ENCODE results near the gene STPG1.

The STPG1 gene

DNA sequence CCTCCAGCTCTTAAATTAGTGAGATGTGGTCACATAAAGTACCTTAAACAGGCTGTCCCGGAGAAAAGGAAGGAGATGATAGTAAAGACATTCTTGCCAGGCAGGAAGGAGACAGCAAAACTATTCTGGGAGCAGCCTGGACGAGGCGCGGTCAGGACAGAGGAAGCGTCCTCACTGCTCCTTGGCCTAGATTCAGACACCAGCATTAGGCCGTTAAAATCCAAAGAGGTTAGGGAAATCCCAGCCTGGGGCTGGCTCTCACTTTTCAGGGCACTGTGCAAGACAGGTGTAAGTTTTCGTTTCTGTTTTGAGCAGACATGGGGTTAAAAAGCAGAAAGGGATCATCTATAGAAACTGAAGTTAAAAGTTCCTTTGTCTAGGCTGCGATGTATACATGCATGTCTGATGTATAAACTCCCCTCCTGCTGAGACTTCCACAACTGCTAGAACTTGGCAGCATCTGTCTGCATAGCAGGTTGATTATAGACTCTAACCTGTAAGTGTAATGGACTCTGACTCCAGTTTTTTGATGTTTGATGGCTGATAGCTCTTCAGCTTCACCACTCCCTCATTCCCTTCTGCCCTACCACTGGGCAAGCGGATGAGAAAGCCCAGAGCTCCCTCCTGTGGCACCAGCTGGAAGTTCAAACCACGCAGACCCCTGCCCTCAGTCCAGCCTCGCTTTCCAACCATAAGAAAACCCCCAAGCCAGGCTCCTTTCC, 21.5 kb downstream of the STPG1 start:
- peak; percentile 54 for DNase-seq

DNA sequence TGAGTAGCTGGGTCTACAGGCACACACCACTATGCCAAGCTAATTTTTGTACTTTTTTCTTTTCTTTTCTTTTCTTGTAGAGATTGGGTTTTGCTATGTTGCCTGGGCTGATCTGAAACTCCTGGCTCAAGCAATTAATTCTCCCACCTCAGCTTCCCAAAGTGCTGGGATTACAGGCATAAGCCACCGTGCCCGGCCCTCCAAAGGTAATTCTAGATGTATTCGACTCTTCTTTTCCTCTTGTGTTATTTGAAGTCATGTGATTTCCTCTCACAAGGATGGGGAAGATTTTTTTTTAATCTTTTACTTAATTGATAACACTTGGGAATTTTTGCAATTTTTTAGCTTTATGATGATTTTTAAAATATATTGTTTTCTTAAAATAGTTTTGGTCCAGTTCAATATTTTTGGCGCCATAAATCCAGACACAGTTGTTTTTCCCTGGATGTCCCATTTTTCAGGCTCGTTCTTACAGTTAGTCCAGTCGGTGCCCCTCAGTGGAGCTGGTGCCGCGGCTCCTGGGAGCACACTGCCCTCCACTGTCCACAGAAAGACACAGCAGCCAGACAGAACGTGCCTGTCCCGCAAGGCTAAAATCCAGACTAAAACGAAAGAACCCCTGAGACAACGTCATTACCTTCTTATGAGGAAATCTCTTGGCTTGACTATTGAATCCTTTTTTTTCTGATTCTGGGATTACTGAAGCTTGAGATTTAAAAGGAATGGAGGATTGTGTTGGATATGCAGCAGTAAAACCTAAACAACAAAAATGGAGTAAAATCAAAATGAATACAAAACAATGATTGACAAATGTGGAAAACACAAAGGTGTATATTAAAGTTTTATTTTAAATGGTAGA, 22.4 kb downstream of the STPG1 start:
- DNase-seq: peak; percentile 72

GRCh38 chr1:24389231-24389678, 24.3 kb downstream of the STPG1 start:
- DNase-seq: no peak

DNA sequence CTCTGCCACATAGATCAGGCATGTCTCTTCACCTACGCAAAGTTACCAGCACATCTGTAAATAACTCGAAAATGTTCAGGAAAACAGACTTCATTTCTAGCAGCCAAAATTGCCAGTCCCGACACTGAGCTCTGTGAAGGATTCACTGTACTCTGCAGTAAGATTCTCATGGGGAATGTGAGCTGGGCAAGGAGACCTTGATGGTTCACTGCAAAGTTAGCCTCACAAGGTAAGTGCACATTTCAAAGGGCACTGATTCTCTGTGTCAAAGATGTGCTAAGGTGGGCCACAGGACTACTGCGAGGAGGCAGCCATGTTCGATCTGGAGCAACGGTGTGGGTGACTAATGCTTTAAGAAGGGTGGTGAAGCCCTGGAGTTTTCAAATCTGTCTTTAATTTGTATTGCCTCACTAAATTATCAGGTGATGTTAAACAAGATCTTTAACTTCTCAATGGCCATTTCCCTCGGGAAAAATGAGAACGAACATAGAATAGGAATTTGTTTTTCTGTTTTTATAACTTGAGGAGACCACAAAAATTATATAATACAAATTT, 25.2 kb downstream of the STPG1 start:
- DNase-seq: no peak

GRCh38 chr1:24387636-24388175, 25.9 kb downstream of the STPG1 start:
- DNase-seq: no peak

DNA sequence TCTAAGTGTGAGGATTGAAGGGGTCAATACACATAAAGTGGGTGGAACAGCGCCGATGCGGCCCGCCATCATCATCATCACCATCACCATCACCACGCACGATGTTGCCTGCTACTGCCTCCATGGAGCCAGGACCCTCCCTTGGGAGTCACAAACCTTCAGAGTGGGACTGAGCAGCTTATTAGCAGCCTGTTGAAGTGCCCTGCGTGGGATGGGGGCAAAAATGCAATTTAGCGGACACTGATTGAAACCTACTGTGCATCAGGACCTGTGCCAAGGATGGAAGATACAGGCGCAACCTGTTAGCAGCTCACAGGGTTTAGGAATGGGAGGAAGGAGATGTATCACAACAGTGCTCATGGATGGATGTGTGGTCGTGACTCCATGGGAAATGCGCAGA, 26.7 kb downstream of the STPG1 start:
- no peak for DNase-seq

DNA sequence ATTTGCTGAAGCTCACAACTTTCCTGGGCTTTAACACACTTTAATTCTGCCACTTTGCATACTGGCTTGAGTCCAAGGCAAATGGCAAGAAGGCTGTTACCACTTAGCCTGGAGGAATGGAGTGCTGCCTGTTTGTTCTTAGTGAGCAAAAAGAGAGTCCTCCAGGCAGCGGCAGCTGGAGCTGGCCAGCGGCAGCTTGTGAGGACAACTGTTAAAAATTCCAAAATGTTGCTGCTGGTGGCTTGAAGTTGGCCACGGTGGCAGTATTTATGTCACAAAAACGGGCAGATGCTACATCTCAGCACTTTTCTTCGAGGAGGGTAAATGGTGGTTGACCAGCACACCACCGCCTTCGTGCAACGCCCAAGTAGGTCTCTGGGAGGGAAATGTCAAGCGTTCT, 27.3 kb downstream of the STPG1 start:
- no peak for DNase-seq

- DNase-seq: peak; percentile 52
Measured at GRCh38 chr1:24385160-24385940, 28.2 kb downstream of the STPG1 start.

GRCh38 chr1:24384251-24385090, 29.1 kb downstream of the STPG1 start:
- DNase-seq: peak; percentile 22

DNA sequence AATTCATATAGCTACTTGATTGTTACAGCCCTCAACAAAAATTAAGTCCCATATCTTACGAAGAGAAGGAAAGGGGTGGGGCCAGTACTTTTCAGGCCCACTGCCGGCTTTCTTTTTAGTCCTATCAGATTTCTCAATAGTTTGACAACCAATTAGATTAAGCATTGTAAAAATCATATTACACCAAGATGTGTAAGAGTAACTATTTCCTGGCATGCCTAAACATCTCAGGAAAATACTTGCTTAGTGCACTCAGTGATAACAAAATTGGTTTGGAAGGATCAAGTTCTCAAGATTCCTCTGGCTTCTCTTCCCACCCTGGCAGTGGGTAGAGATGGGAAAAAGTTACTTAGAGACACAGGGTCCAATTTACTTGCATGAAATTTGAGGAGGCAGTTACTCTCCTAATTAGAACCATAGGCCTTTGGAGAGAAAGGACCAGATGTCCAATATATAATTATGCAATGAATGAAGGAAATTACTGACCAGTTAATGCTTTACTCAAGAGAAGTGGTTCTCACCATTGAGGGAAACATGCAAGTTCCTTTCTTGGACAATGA, 30.1 kb downstream of the STPG1 start:
- no peak for DNase-seq

DNA sequence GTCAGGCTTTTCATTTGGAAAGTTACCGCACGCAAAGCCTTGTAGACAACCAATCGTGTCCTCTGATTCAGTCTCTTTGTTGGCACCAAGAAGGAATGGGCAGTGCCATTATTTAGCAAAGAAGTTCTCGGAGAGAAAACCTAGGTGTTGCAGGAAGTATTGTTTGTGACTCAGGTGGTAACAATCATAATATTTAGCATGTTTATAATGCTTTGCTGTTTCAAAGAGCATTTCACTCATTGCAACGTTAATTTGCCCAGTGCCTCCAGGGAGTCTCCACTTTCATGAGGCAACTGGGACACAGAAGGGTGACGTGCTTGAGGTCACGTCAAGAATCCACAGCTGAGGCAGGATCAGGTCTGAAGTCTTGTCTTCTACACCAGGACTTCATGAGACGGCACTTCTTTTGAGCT, 31.4 kb downstream of the STPG1 start:
- DNase-seq: no peak

GRCh38 chr1:24381256-24381655, 32.3 kb downstream of the STPG1 start:
- no peak for DNase-seq

GRCh38 chr1:24380508-24380907, 33.1 kb downstream of the STPG1 start:
- DNase-seq: no peak

DNA sequence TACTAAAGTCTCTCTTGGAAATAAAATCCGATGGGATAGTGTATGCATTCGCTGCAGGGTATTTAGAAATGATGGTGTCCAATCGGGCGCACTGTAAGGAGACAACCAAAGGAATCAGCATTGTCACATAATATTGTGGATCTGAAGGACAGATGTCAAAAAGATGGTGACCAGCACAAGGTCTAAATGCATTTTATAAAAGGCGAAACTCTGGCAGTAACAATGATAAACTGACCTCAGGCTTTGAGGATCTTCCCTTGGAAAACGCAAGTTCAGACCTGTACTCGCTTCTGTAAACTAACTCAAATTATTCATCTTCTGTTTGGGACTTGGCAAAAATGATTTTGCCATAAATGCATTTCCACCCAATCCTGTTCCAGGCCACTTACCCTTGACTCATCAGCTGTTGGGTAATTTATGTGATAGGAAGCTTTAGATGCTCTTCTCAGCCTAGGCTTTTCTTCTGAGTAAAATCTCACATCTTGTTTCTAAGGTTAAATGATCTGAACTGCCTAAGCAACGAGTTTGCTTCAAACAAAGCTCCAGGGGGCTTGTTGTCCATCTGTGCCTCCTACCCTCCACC, 33.8 kb downstream of the STPG1 start:
- DNase-seq: peak; percentile 27

DNA sequence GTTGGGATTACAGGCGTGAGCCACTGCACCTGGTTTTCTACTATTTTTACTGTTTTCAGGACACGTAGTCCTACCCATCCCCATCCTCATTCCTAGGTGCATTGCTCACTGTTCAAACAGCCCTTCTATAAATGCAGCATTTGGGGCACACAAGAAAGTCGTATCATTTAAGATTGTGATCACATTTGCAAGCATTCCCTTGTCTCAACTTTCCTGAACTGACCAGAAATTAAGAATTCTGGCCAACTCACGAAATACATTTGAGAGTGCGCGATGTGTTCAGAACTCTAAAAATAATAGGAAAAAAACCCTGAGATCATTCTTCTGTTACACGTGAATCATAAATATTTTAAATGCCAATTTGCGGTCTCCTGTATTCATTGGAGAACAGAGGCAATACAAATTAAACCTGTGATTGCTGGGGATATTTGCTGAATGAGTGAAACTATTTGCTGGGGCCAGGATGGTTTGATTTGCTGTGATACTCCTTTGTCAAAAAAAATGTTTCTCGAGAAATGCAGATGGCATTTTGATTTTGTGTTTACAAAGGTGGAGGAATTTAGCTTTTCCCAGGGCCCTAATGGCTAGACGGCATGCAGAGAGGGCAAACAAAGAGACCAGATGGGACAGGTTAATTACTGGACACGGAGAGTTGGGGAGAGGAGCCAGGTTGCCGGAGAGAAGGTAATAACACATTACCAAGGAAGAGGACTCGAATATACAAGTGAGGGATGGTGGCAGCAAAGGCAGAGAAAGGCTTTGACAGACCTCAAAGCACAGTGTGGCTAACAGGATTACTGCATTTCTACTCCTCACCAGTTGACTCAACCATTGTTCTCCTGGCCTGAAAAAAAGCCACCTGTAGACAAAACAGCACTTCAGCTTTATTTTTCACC, 38.4 kb downstream of the STPG1 start:
- DNase-seq: no peak

- DNase-seq: no peak
Measured at GRCh38 chr1:24373710-24374109, 39.9 kb downstream of the STPG1 start.

GRCh38 chr1:24373044-24373443, 40.5 kb downstream of the STPG1 start:
- DNase-seq: no peak

- no peak for DNase-seq
Measured at GRCh38 chr1:24369801-24370200, 43.8 kb downstream of the STPG1 start.

DNA sequence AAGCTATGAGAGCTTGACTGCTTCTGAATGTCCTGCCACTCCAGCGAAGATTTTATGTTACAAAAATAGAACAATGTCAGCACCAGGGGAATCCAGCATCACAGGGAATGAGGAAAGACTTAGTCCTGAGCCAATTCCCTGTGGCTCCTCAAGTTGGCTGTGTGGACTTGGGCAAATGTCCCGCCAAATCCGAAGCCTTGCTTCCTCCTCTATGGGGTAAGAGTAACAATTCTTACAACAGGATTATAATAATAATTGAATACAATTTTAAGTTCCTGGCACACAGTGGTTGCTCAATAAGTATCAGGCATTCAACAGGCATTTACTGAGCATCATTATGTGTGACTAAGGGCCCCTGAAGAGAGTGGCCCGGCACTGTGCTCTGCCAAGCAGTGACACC, 44.4 kb downstream of the STPG1 start:
- DNase-seq: no peak

- DNase-seq: no peak
Measured at GRCh38 chr1:24366707-24367106, 46.9 kb downstream of the STPG1 start.
